ENCODE data around the gene NDUFAF3. TPM values are rescaled to one million over a fixed set of nuclear protein-coding genes. Genes with fewer than 3 reads are reported as not detected.

The NDUFAF3 gene
- total RNA-seq, 1 donor: 145 TPM

GRCh38 chr3:49030321-49030720 lies 8.4 kb downstream of the NDUFAF3 start:
- no peak for DNase-seq (ENCODE audit: low read depth in 2 of 3, low spot score in 2 of 3)

DNA sequence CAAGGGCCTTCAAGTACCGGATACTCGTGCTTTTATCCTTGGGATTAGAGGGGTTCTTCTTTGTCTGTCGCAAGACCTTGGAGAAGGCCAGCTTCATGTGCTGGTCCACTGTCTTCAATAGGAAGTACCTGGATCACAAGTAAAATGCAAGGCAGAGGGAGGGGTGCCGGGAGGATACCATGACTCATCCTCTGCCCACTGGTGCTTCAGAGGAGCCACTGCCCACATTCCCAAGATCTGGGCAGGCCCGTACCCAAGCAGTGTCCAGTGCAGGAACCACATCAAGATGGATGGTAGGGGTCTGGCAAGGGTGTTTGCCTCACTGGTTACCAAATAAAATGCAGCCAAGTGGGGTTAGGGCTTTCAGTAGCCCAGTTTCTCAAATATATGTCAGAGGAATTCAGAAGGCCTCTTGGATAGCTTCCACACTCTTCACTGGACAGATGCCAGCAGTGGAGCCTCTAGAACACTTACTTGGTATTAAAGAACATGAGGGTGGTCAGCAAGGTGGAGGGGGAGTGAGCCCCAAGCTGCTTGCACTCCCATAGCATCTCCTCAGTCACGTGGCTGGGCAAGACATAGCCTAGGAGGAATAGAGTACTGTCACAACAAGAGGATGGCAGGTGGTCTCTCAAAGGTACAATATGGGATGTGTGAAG lies 10.9 kb downstream of the NDUFAF3 start:
- DNase-seq (ENCODE audit: low read depth in 2 of 3, low spot score in 2 of 3): no peak

DNA sequence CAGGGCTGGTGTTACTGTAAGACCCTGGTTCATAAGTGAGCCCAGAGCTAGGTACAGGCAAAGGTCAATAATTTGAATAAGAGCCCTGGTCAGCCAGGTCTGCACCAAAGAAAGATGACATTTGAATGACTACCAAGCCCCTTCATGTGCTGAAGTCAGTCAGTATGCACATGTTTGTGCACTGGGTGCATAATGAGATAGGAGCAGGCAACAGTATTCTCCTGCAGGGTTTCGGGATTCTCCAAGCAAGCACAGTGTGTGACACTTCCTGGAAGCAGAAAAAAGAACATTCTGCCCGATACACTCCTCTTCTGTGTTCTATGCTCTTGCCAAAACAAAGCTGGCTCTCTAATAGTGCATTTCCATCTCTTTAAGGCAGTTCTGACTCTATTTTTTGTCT lies 12.7 kb downstream of the NDUFAF3 start:
- no peak for DNase-seq (ENCODE audit: low read depth in 2 of 3, low spot score in 2 of 3)

DNA sequence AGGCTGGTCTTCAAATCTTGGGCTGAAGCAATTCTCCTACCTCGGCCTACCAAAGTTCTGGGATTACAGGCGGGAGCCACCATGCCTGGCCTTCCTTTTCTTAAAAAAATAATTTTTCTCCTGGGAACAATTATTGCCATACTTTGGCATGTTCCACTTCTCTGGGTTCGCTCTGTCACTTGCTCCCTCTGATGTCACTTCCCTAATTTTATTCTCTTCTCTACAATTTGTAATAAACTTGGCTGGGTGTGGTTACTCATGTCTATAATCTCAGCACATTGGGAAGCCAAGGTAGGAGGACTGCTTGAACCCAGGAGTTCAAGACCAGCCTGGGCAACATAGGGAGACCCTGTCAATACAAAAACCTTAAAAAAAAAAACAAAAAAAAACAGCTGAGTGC lies 13.4 kb downstream of the NDUFAF3 start:
- DNase-seq (ENCODE audit: low read depth in 2 of 3, low spot score in 2 of 3): no peak

- no peak for DNase-seq (ENCODE audit: low read depth in 2 of 3, low spot score in 2 of 3)
These were observed 31.6 kb downstream of the NDUFAF3 start for GRCh38 chr3:49053543-49053942.

DNA sequence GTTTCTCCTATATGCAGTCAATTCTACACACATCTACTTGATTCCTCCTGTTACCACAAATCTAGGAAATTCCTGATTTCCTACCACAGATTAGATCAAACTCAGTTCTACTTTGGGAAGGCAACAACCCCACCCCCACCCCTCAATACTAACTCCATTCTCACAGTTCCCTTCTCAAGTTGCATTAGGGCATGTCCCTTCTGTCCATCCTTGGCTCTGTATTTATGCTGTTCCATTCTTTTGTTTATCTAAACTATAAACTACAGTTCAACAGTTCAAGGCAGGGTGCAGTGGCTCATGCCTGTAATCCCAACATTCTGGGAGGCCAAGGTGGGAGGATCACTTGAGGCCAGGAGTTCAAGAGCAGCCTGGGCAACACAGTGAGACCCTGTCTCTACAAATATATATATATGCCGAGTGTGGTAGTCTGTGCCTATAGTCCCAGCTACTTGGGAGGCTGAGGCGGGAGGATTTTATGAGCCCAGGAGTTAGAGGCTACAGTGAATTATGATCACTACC lies 32.5 kb downstream of the NDUFAF3 start:
- no peak for DNase-seq (ENCODE audit: low read depth in 2 of 3, low spot score in 2 of 3)

- DNase-seq (ENCODE audit: low read depth in 2 of 3, low spot score in 2 of 3): no peak
These were observed 35.3 kb downstream of the NDUFAF3 start for GRCh38 chr3:49057268-49057667.

DNA sequence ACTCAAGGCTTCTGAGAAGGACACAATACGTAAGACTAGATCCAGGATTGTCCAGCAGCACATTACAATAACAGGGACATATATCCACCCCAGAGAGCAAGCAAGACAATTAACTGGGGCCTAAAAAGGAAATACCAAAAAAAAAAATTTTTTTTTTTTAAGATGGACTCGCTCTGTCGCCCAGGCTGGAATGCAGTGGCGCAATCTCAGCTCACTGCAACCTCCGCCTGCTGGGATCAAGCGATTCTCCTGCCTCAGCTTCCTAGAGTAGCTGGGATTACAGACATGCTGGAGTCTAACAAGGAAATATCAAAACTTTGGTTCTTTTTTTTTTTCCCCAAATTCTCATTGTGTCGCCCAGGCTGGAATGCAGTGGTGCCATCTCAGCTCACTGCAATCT lies 36.1 kb downstream of the NDUFAF3 start:
- DNase-seq (ENCODE audit: low read depth in 2 of 3, low spot score in 2 of 3): no peak

Small RNA genes within 50 kb of the gene (small RNA-seq; reads per million reads assigned to genes)
- 36,688 reads per million, percentile 100 among the genes with 10 or more reads in this experiment for gene MIR191
- 1,416 reads per million, percentile 99 among the genes with 10 or more reads in this experiment for gene MIR425

Other genes starting within 250 kb of the NDUFAF3 start
- 20.5 TPM for gene PRKAR2A, start 174.2 kb upstream of the NDUFAF3 start, total RNA-seq
- 25.6 TPM for gene SLC25A20, start 123.2 kb upstream of the NDUFAF3 start, total RNA-seq
- gene ARIH2, start 103.3 kb upstream of the NDUFAF3 start, total RNA-seq: 71.4 TPM
- 59.0 TPM for gene P4HTM, start 31.9 kb upstream of the NDUFAF3 start, total RNA-seq
- 344 TPM for gene WDR6, start 14.7 kb upstream of the NDUFAF3 start, total RNA-seq
- 83.7 TPM for gene DALRD3, start 3.5 kb upstream of the NDUFAF3 start, total RNA-seq
- gene IMPDH2, start 7.3 kb downstream of the NDUFAF3 start, total RNA-seq: 612 TPM
- gene QRICH1, start 72.0 kb downstream of the NDUFAF3 start, total RNA-seq: 127 TPM
- 1,148 TPM for gene QARS1, start 82.6 kb downstream of the NDUFAF3 start, total RNA-seq
- gene USP19, start 98.7 kb downstream of the NDUFAF3 start, total RNA-seq: 75.4 TPM
- 78.9 TPM for gene LAMB2, start 110.9 kb downstream of the NDUFAF3 start, total RNA-seq
- gene CCDC71, start 144.2 kb downstream of the NDUFAF3 start, total RNA-seq: 61.4 TPM
- 27.5 TPM for gene KLHDC8B, start 149.5 kb downstream of the NDUFAF3 start, total RNA-seq

Data from hematopoietic multipotent progenitor cell (in vitro differentiated cells).